ENCODE measurements around the gene DNAJB7.
"Not testable (repeated sequence)": the region's sequence is repeated elsewhere in the genome, so short reads cannot be mapped to it uniquely, and the experiment has no call there.

Gene DNAJB7

DNA sequence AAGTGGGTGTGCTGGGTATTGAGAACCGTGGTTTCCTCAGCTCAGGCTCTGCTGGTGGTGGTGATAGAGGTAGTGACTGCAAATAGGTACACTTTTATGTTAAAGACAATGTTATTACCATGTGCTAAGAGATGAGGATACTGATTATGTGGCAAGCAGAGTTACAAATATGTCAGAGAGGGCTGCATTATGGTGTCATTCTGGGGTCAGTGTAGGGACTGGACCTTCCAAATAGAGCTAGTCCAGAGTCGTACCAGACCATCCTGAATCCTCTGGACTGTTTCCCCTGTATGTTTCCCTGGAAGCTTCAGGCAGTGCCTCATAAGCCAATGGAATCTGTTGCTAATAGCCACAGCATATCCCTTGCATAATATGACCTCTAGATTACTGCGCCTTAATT is at the start of gene DNAJB7:
Gene DNAJB7, minus strand, starts transcription at position 101 of the 400 bp plus-strand sequence. CDS start 119 bp downstream, outside the sequence.
- no peak for DNase-seq (ENCODE audit: low read depth in 3 of 3)

GRCh38 chr22:40908895-40909294 is 47.0 kb upstream of the DNAJB7 start:
- DNase-seq (ENCODE audit: low read depth in 3 of 3): no peak

GRCh38 chr22:40904101-40904500 is 42.2 kb upstream of the DNAJB7 start:
- no peak for DNase-seq (ENCODE audit: low read depth in 3 of 3)

GRCh38 chr22:40898850-40899357 is 37.0 kb upstream of the DNAJB7 start:
- no peak for DNase-seq (ENCODE audit: low read depth in 3 of 3)

- DNase-seq (ENCODE audit: low read depth in 3 of 3): no peak
Observed at GRCh38 chr22:40894417-40894816, 32.5 kb upstream of the DNAJB7 start.

- no peak for DNase-seq (ENCODE audit: low read depth in 3 of 3)
Observed at GRCh38 chr22:40890881-40891280, 29.0 kb upstream of the DNAJB7 start.

DNA sequence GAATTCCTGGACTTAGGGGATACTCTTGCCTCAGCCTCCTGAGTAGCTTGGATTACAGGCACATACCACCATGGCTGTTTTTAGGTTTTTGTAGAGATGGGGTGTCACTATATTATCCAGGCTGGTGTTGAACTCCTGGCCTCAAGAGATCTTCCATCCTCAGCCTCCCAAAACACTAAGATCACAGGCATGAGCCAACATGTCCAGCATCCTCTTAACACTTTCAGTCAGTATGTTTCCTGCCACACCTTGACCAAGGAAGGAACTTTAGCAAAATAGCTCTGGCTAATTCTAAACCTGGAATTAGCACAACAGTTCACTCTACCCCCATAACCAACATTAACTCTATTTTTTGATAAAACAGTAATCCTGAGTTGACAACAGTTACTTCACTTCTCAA is 27.2 kb upstream of the DNAJB7 start:
- DNase-seq (ENCODE audit: low read depth in 3 of 3): no peak

DNA sequence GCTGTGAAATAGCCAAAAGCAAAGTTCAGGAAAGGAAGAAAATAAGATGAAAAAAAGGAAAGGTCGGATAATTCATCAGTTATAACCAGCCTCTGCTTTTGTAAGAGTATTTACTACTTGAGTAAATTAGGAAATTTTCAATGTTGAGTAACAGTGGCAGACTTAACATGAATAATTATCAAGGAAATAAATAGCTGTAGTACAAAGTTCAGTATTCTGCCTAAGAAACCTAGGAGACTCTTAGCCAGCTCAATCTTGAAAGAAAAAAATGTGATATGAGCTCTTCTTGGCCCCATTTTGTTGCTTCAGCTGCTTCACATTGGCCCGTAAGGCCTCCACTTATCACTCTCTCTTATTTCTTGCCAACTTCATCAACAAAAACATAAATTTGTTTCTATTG is 17.0 kb upstream of the DNAJB7 start:
- DNase-seq (ENCODE audit: low read depth in 3 of 3): no peak

DNA sequence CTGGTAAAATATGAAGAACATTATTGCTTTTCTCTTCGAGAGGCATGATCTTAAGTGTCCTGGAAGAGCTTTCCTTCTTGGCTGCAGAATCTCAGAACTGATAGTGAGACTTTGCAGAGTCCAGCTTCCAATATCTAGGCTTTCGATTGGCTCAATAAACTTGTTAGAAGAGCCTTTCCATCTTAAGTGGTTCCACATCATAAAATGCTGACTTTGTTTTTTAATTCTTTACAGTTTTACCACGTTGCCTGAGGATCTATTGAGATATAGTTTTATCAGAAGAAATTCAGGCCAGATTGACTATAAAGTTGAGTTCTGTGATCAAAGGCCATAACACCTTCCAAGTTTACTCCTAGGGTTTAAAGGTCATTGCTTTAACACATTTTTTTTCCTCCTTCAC is 15.6 kb upstream of the DNAJB7 start:
- no peak for DNase-seq (ENCODE audit: low read depth in 3 of 3)

GRCh38 chr22:40876907-40877306 is 15.0 kb upstream of the DNAJB7 start:
- DNase-seq (ENCODE audit: low read depth in 3 of 3): no peak

DNA sequence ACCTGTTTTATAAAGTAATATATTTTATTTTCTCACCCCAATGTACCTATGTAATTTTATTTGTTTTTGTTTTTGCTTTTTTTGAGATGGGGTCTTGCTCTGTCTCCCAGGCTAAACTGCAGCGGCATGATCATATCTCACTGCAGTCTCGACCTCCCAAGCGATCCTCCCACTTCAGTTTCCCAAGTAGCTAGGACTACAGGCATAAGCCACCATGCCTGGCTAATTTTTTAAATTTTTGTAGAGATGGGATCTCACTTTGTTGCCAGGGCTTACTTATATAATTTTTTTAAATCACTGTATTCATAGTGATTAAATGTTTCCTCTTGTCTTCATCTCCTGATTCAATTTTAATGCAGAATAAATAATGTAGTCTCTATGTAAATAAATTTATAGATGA is 13.2 kb upstream of the DNAJB7 start:
- no peak for DNase-seq (ENCODE audit: low read depth in 3 of 3)

- no peak for DNase-seq (ENCODE audit: low read depth in 3 of 3)
Observed at GRCh38 chr22:40874016-40874415, 12.1 kb upstream of the DNAJB7 start.

GRCh38 chr22:40868379-40868778 is 6.5 kb upstream of the DNAJB7 start:
- not testable (repeated sequence) for DNase-seq (ENCODE audit: low read depth in 3 of 3)

- no peak for DNase-seq (ENCODE audit: low read depth in 3 of 3)
Observed at GRCh38 chr22:40867109-40867508, 5.2 kb upstream of the DNAJB7 start.

GRCh38 chr22:40862537-40862936 is 624 bp upstream of the DNAJB7 start:
- no peak for DNase-seq (ENCODE audit: low read depth in 3 of 3)

GRCh38 chr22:40857309-40857855 is 4.5 kb downstream of the DNAJB7 start:
- DNase-seq (ENCODE audit: low read depth in 3 of 3): no peak

DNA sequence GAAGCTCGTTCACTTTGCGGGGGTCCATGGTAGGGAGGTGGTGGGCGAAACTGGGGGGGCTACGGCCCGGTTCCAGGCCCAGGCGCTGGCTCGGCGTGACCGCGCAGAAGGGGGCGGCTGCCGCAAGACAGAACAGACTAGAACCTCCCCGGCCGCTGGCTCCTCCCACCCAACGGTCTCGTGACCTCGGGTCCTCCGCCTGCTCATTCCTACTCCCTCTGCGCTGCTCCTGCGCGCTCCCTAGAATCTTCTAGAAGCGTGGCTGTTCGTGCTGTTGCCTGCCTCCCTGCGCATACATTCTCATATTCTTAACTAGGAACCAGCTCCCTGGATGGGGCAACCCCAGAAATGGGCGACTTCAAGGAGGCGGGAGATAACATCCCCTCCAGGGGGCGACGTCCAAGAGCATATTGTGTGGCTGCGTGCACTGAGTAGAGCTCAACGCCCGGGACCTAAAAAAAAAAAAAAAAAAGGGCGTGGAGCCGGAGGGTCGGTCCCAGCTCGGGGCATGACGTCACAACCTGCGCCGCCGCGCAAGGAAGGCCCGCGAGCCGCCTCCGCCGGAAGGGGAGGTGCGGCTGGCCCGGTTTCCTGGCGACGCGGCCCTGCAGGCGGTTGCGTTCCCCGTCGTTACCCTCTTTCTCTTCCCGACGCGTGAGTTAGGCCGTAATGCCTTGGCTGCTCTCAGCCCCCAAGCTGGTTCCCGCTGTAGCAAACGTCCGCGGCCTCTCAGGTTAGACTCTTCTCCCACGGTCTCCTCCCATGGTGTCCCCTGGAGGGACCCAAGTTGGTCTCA is 5.2 kb downstream of the DNAJB7 start, which contains the start of the genes ST13 and XPNPEP3:
Gene ST13, minus strand, starts transcription at position 127 of the 796 bp plus-strand sequence. Its CDS starts 99 bp downstream, at position 28.
Gene XPNPEP3, plus strand, starts transcription at position 636 of the 796 bp plus-strand sequence. Its CDS starts 34 bp downstream, at position 670.
- DNase-seq (ENCODE audit: low read depth in 3 of 3): peak; percentile 93 to 94 (median 93)

DNA sequence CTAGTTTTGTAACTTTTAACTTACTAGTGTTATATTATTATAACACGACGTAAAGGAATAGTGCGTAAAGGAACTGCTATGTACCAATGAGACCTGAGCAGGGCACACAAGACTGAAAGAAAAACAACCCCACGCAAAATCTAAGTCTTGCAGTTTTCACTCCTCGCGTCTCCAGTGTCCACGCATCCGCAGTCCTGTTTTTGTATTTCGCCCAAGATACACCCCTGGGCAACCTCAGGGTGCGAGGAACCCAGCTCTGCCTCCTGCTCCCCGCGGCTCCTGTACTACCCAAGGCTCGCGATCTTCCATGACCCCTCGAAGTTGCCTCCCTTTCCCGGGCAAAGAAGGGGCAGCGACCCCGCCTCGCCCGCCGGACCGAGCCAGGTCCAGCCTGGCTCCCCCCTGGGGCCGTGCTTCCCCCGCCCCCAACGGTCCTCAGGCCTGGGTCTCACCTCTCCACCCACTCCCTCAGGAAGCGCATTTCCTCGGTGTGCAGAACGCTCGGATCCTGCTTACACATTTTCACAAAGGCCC is 5.9 kb downstream of the DNAJB7 start:
- no peak for DNase-seq (ENCODE audit: low read depth in 3 of 3)

DNA sequence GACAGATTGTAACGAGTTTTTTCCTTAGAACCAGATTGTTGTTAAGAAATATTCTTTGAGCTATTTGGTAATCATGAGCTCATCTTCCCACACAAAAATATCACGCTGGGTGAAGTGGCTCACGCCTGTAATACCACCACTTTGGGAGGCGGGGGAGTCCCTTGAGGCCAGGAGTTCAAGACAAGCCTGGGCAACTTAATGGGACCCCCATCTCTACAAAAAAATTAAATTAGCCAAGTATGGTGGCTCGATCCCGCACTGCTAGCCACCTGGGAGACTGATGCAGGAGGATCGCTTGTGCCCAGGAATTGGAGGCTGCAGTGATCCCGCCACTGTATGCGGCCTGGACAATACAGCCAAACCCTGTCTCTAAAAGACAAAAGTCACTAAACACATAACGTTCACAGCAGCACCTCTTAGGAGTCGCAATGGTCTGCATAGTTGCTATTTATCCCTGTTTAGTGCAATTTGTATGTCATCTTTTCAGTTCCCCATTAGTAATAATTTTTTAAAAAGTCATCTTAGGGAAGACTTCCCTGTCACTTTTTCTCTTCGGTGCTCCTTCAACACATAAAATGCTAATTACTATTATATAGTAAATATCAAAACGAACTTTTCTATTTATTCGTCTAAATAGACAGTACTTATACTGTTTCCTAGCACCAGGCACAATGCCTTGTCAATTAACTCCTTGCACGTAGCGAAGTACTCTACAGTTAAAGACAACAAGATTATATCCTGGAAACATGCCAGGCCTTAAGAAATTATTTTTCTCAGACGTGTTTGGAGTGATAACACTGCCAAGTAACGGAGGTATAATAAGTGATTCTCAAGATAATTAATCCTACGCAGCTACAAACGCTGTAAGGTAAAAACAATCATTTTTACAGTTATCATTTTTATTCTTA is 6.6 kb downstream of the DNAJB7 start:
- DNase-seq (ENCODE audit: low read depth in 3 of 3): no peak

GRCh38 chr22:40853961-40854360 is 8.0 kb downstream of the DNAJB7 start:
- no peak for DNase-seq (ENCODE audit: low read depth in 3 of 3)

DNA sequence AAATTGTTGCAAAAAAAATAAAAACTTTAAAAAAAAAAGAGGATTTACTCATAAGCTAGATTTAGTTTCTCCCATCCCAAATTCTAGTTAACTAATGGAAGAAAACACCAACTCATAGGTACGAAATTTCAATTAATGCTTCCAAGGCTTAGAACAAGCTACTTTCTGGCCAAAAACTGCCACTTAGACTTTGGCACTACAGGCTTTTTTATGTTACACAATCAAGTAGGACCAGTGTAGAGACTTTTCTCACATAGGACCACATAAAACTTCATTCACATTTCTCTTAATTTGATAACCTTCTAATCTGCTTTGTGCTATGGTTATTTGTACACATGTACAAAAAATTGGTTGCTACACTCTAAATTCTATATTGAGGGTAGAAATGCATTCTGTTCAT is 8.6 kb downstream of the DNAJB7 start:
- DNase-seq (ENCODE audit: low read depth in 3 of 3): no peak

GRCh38 chr22:40845816-40846215 is 16.1 kb downstream of the DNAJB7 start:
- DNase-seq (ENCODE audit: low read depth in 3 of 3): not testable (repeated sequence)
